Neural progenitor cell (in vitro differentiated cells): Measurements from ENCODE around the gene ATP10B. TPM values are rescaled to one million over a fixed set of nuclear protein-coding genes. Genes with fewer than 3 reads are reported as not detected.

ENCODE experiments used
- DNase-seq: peaks from one replicate; pipeline ENCODE4 v3.0.0-alpha.2; 2016; ENCODE audit warnings: low spot score
- H2AFZ ChIP-seq: fragments of 200-600 bp; sonication (generic); replicated peaks from 2 replicates; pipeline ENCODE4 v1.6.1; 2016; ENCODE audit warnings: antibody characterized with exemption
- H3F3A ChIP-seq: fragments of 200-600 bp; sonication (generic); 2 replicates; pipeline ENCODE4 v1.6.1; 2016; ENCODE audit warnings: antibody characterized with exemption, low read depth
- H3K27ac ChIP-seq: fragments of 200-600 bp; sonication (generic); 2 replicates; pipeline ENCODE4 v1.5.1; 2016; ENCODE audit warnings: mild to moderate bottlenecking
- H3K27me3 ChIP-seq: fragments of 200-600 bp; sonication (generic); 2 replicates; pipeline ENCODE4 v1.6.1; 2016; ENCODE audit warnings: mild to moderate bottlenecking, moderate library complexity
- H3K36me3 ChIP-seq: fragments of 200-600 bp; sonication (generic); 2 replicates; pipeline ENCODE4 v1.5.1; 2016
- H3K4me1 ChIP-seq: fragments of 200-600 bp; sonication (generic); 2 replicates; pipeline ENCODE4 v1.6.1; 2016; ENCODE audit warnings: mixed run types
- H3K4me2 ChIP-seq: fragments of 200-600 bp; sonication (generic); 2 replicates; pipeline ENCODE4 v1.6.1; 2016
- H3K4me3 ChIP-seq: fragments of 200-600 bp; sonication (generic); 2 replicates; pipeline ENCODE4 v1.5.1; 2016
- H3K79me2 ChIP-seq: fragments of 200-600 bp; sonication (generic); 2 replicates; pipeline ENCODE4 v1.6.1; 2016; ENCODE audit warnings: low read depth
- H3K9ac ChIP-seq: fragments of 200-600 bp; sonication (generic); 2 replicates; pipeline ENCODE4 v1.6.1; 2016
- H3K9me3 ChIP-seq: fragments of 200-600 bp; sonication (generic); 2 replicates; pipeline ENCODE4 v1.5.1; 2016; ENCODE audit warnings: low read depth
- H4K20me1 ChIP-seq: fragments of 200-600 bp; sonication (generic); 2 replicates; pipeline ENCODE4 v1.6.1; 2016; ENCODE audit warnings: low read depth
- H3K27ac Mint-ChIP-seq: 3 replicates; pipeline ENCODE4 v1.8.0; 2021; ENCODE audit warnings: mixed read lengths
- H3K27me3 Mint-ChIP-seq: 2 replicates; pipeline ENCODE4 v1.8.0; 2022; ENCODE audit warnings: low read depth, mild to moderate bottlenecking, inconsistent platforms, moderate library complexity, mixed read lengths; ENCODE audit not compliant: insufficient read depth
- H3K36me3 Mint-ChIP-seq: 3 replicates; pipeline ENCODE4 v1.8.0; 2021; ENCODE audit warnings: mixed read lengths
- H3K4me1 Mint-ChIP-seq: 3 replicates; pipeline ENCODE4 v1.8.0; 2021; ENCODE audit warnings: mixed read lengths
- H3K4me3 Mint-ChIP-seq: 3 replicates; pipeline ENCODE4 v1.8.0; 2021; ENCODE audit warnings: mild to moderate bottlenecking, moderate library complexity, mixed read lengths
- H3K9me3 Mint-ChIP-seq: 3 replicates; pipeline ENCODE4 v1.8.0; 2020; ENCODE audit warnings: mixed read lengths
- EZH2 ChIP-seq: fragments of 200-600 bp; sonication (generic); IDR thresholded peaks from 2 replicates; pipeline ENCODE4 v1.6.1; 2017; ENCODE audit warnings: antibody characterized with exemption, mild to moderate bottlenecking, moderate library complexity
- EZH2phosphoT487 ChIP-seq: fragments of 200-600 bp; sonication (generic); IDR thresholded peaks from 2 replicates; pipeline ENCODE4 v1.6.1; 2017; ENCODE audit warnings: antibody characterized with exemption
- total RNA-seq: library from RNA; depleted of rRNA; stranded (reverse); fragments of >200 nt; gene quantifications from 2 replicates; pipeline ENCODE4 v1.2.3, GENCODE V29; 2015; ENCODE audit warnings: low replicate concordance
- TF ChIP-seq, protein P1 (sequence below): fragments of 200-600 bp; sonication (generic); IDR thresholded peaks from 2 replicates; pipeline ENCODE4 v1.5.1; 2017; ENCODE audit warnings: antibody characterized with exemption, mild to moderate bottlenecking

ATP10B gene
- total RNA-seq, 1 donor from 2014 or later = not detected

DNA sequence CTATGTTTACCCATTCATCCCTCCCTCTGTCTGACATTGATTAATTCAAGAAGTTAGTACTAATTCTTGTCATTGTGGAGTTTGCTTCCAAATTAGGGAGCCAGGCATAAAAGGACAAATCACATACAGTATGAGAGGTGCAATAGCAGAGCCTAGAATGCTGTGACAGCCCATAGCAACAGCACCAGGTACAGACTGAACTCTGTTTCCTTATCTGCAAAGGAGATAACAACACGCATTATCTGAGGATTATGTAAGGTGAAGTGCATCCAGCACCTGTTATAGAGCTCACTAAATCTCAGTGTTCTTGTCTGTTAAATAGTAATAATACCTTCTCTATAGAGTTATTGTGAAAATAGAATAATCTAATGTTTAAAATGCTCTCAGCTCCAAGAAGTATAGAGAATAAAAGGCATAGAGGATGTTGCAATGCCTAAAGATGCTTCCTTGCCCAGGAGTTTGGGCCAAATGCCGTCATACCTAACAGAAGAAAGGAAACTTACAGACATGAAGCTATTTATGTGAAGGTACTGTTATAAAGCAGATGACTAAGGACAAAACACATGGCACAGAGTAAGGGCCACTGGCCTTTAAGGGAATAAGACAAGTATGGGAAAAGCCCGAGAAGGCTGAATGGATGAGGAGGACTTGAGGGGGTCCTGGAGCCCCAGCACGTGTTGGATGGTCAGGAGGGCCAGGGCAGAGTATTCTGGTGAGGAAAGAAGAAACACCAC is 214.5 kb downstream of the ATP10B start:
- H3F3A ChIP-seq = no peaks in the 10 kb centered on the region
- no peaks in the 10 kb centered on the region for H3K36me3 ChIP-seq
- H3K4me1 Mint-ChIP-seq = no peaks in the 10 kb centered on the region
- H3K27me3 Mint-ChIP-seq = no peaks in the 10 kb centered on the region
- H3K9me3 Mint-ChIP-seq = no peaks in the 10 kb centered on the region
- H3K4me3 Mint-ChIP-seq = no peak overlapping the region
- no peak overlapping the region for H2AFZ ChIP-seq
- H3K4me3 ChIP-seq = no peak overlapping the region
- H3K27ac Mint-ChIP-seq = no peak overlapping the region
- H3K4me1 ChIP-seq = no peaks in the 10 kb centered on the region
- no peaks in the 10 kb centered on the region for H4K20me1 ChIP-seq
- no peak overlapping the region for H3K4me2 ChIP-seq
- no peak for TF ChIP-seq EZH2phosphoT487
- TF ChIP-seq EZH2 = no peak
- TF ChIP-seq, protein P1, sequence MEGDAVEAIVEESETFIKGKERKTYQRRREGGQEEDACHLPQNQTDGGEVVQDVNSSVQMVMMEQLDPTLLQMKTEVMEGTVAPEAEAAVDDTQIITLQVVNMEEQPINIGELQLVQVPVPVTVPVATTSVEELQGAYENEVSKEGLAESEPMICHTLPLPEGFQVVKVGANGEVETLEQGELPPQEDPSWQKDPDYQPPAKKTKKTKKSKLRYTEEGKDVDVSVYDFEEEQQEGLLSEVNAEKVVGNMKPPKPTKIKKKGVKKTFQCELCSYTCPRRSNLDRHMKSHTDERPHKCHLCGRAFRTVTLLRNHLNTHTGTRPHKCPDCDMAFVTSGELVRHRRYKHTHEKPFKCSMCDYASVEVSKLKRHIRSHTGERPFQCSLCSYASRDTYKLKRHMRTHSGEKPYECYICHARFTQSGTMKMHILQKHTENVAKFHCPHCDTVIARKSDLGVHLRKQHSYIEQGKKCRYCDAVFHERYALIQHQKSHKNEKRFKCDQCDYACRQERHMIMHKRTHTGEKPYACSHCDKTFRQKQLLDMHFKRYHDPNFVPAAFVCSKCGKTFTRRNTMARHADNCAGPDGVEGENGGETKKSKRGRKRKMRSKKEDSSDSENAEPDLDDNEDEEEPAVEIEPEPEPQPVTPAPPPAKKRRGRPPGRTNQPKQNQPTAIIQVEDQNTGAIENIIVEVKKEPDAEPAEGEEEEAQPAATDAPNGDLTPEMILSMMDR = no peak
- no peak for DNase-seq
- H3K27ac ChIP-seq = no peak overlapping the region
- no peak overlapping the region for H3K9ac ChIP-seq
- H3K27me3 ChIP-seq = no peaks in the 10 kb centered on the region
- H3K36me3 Mint-ChIP-seq = no peaks in the 10 kb centered on the region
- no peaks in the 10 kb centered on the region for H3K9me3 ChIP-seq
- no peaks in the 10 kb centered on the region for H3K79me2 ChIP-seq

DNA sequence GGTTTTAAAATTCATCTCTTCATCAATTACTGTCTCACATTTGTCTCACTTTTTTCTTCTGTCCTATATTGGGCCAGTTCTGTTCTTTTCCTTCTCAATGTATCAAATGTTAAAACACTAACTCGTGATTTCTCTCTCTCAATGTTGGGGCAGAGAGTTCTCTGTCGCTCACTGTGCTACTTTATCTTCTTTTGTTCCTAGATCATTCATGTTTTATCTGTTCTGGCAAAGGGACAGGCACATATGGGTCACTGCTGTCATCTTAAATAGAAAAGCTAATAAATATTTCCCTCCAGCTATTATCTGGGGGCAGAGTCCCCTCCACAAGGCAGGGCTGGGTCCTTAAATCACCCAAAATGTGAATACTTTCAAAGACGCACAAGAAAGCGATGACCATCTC is 216.3 kb downstream of the ATP10B start:
- DNase-seq = no peak
- Mint-ChIP-seq H3K4me3 (no peak overlapping the region), H3K27me3 (no peaks in the 10 kb centered on the region), H3K36me3 (no peaks in the 10 kb centered on the region), H3K27ac (no peak overlapping the region), H3K9me3 (no peaks in the 10 kb centered on the region), H3K4me1 (no peaks in the 10 kb centered on the region)
- H3K36me3 ChIP-seq = no peaks in the 10 kb centered on the region
- no peaks in the 10 kb centered on the region for H3K4me1 ChIP-seq
- H3K27me3 ChIP-seq = no peaks in the 10 kb centered on the region
- TF ChIP-seq EZH2phosphoT487 = no peak
- TF ChIP-seq, protein P1 = no peak
- no peak for TF ChIP-seq EZH2
- no peak overlapping the region for H3K4me2 ChIP-seq
- H3F3A ChIP-seq = no peaks in the 10 kb centered on the region
- no peaks in the 10 kb centered on the region for H3K9me3 ChIP-seq
- no peak overlapping the region for H2AFZ ChIP-seq
- H3K79me2 ChIP-seq = no peaks in the 10 kb centered on the region
- no peak overlapping the region for H3K9ac ChIP-seq
- no peak overlapping the region for H3K27ac ChIP-seq
- no peak overlapping the region for H3K4me3 ChIP-seq
- no peaks in the 10 kb centered on the region for H4K20me1 ChIP-seq

DNA sequence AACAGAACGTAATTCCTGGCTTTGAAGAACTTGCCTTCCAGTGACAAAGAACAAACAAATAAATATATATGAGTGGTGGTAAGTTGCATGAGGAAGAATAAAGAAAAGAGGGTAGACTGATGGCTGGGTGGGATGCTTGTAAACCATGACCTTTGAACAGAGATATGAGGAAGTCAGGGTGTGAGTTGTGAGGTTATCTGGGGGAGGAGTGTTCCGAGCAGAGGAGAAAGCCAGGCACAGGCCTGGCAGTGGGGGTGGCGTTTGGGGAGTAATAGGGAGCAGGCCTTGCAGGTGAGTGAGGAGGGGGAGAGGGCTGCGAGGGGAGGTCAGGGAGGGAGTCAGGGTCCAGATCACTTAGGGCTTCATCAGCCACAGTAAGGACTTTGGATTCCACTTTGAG is 217.0 kb downstream of the ATP10B start:
- no peaks in the 10 kb centered on the region for H3K9me3 Mint-ChIP-seq
- Histone ChIP-seq H3K9me3 (no peaks in the 10 kb centered on the region), H3F3A (no peaks in the 10 kb centered on the region), H3K79me2 (no peaks in the 10 kb centered on the region), H3K4me3 (no peak overlapping the region), H3K4me1 (no peaks in the 10 kb centered on the region), H3K9ac (no peak overlapping the region), H3K27ac (no peak overlapping the region), H3K27me3 (no peaks in the 10 kb centered on the region), H2AFZ (no peak overlapping the region), H3K4me2 (no peak overlapping the region), H4K20me1 (no peaks in the 10 kb centered on the region), H3K36me3 (no peaks in the 10 kb centered on the region)
- no peaks in the 10 kb centered on the region for H3K36me3 Mint-ChIP-seq
- no peak for DNase-seq
- H3K4me3 Mint-ChIP-seq = no peak overlapping the region
- TF ChIP-seq EZH2phosphoT487 = no peak
- TF ChIP-seq, protein P1 = no peak
- TF ChIP-seq EZH2 = no peak
- H3K4me1 Mint-ChIP-seq = no peaks in the 10 kb centered on the region
- H3K27me3 Mint-ChIP-seq = no peaks in the 10 kb centered on the region
- H3K27ac Mint-ChIP-seq = no peak overlapping the region
